H1 (cell line): ENCODE measurements around the gene SLC11A1. TPM values are rescaled to one million over a fixed set of nuclear protein-coding genes. Genes with fewer than 3 reads are reported as not detected.

Experiments
- CTCF ChIA-PET: fragments of 300-600 bp; sonication (Branson Sonifier 250); formaldehyde crosslinking; loops from one replicate; lab custom pipeline; 2021; ENCODE audit not compliant: partially characterized antibody; lab: Charles Lee
- POLR2A ChIA-PET: fragments of 300-600 bp; sonication (Branson Sonifier 250); formaldehyde crosslinking; loops from one replicate; lab custom pipeline; 2021; ENCODE audit warnings: inconsistent platforms; ENCODE audit not compliant: partially characterized antibody; lab: Charles Lee
- DNase-seq, 2 experiments: peaks; one replicate each; pipeline versions ENCODE4 v3.0.0 to v3.0.0-alpha.2; 2010 to 2022; ENCODE audit warnings: low spot score in 2 of 2, low read depth in 1 of 2, mixed read lengths in 1 of 2
- FAIRE-seq: peaks from 2 replicates; lab custom pipeline; 2011; peaks lifted over from hg19 to GRCh38; lab: Jason Lieb, UNC
- H2AFZ ChIP-seq: 2 replicates; pipeline ENCODE4 v1.8.1; 2012; ENCODE audit warnings: low read length, inconsistent platforms
- H2AK5ac ChIP-seq: 2 replicates; pipeline ENCODE4 v1.6.1; 2013; ENCODE audit warnings: low read depth, low read length
- H2BK120ac ChIP-seq: replicated peaks from 2 replicates; pipeline ENCODE3; 2013; ENCODE audit warnings: low read depth, low read length, inconsistent platforms
- H2BK12ac ChIP-seq: 2 replicates; pipeline ENCODE4 v1.6.1; 2013; ENCODE audit warnings: low read depth, low read length
- H2BK15ac ChIP-seq: 2 replicates; pipeline ENCODE4 v1.6.1; 2013; ENCODE audit warnings: low read length
- H2BK20ac ChIP-seq: 2 replicates; pipeline ENCODE4 v1.6.1; 2013; ENCODE audit warnings: low read length
- H2BK5ac ChIP-seq: 2 replicates; pipeline ENCODE4 v1.6.1; 2013; ENCODE audit warnings: low read depth, low read length
- H3K14ac ChIP-seq: 2 replicates; pipeline ENCODE4 v1.6.1; 2013; ENCODE audit warnings: inconsistent platforms; ENCODE audit not compliant: insufficient read length
- H3K18ac ChIP-seq: 2 replicates; pipeline ENCODE4 v1.6.1; 2013; ENCODE audit warnings: low read length; ENCODE audit errors: extremely low read depth
- H3K23ac ChIP-seq: 2 replicates; pipeline ENCODE4 v1.6.1; 2013; ENCODE audit warnings: inconsistent platforms; ENCODE audit not compliant: insufficient read length
- H3K23me2 ChIP-seq: 2 replicates; pipeline ENCODE4 v1.6.1; 2013; ENCODE audit warnings: low read depth, low read length
- H3K27ac ChIP-seq: 2 replicates; pipeline ENCODE4 v1.6.1; 2011; ENCODE audit warnings: low read depth, low read length, inconsistent platforms
- H3K27me3 ChIP-seq, 4 experiments: replicated peaks in 1 of 4; 1 replicate in 1 of 4; 2 replicates in 3 of 4; pipeline versions ENCODE4 v1.6.1 to v1.8.1; 2011 to 2013; ENCODE audit warnings: low read length in 3 of 4, mild to moderate bottlenecking in 3 of 4, inconsistent platforms in 2 of 4, mixed read lengths in 2 of 4, moderate library complexity in 1 of 4; ENCODE audit not compliant: control insufficient read depth in 3 of 4, insufficient read depth in 3 of 4; ENCODE audit errors: extremely low read depth in 1 of 4
- H3K36me3 ChIP-seq, 4 experiments: 2 replicates each; pipeline versions ENCODE4 v1.6.1 to v1.8.1; 2011 to 2013; ENCODE audit warnings: mild to moderate bottlenecking in 4 of 4, low read length in 3 of 4, moderate library complexity in 2 of 4, control low read depth in 1 of 4, inconsistent platforms in 1 of 4; ENCODE audit not compliant: insufficient read depth in 4 of 4, control insufficient read depth in 2 of 4
- H3K4ac ChIP-seq: replicated peaks from 2 replicates; pipeline ENCODE3; 2013; ENCODE audit warnings: low read length, low read depth, mixed read lengths, inconsistent platforms; ENCODE audit not compliant: insufficient read length
- H3K4me1 ChIP-seq, 4 experiments: replicated peaks in 1 of 4; 1 replicate in 1 of 4; 2 replicates in 3 of 4; pipeline versions ENCODE4 v1.6.1 to v1.8.1; 2011 to 2013; ENCODE audit warnings: low read length in 3 of 4, inconsistent platforms in 2 of 4, mixed read lengths in 1 of 4; ENCODE audit not compliant: insufficient read depth in 4 of 4, control insufficient read depth in 3 of 4
- H3K4me2 ChIP-seq, 2 experiments: 2 replicates each; pipeline versions ENCODE4 v1.6.1 to v1.8.1; 2011 to 2013; ENCODE audit warnings: low read depth in 2 of 2, low read length in 2 of 2, control low read depth in 1 of 2, inconsistent platforms in 1 of 2, mild to moderate bottlenecking in 1 of 2; ENCODE audit not compliant: insufficient read depth in 1 of 2
- H3K4me3 ChIP-seq, 4 experiments: fragments of 200-600, 300-600 bp in 1 of 4; sonication (generic), shearing (Covaris generic), sonication (Bioruptor Twin) in 1 of 4; 2 replicates each; pipeline versions ENCODE4 v1.5.1 to v1.8.1; 2011 to 2016; ENCODE audit warnings: low read length in 4 of 4, low read depth in 3 of 4, control low read depth in 2 of 4, inconsistent platforms in 2 of 4, mild to moderate bottlenecking in 2 of 4, mixed read lengths in 1 of 4, moderate library complexity in 1 of 4; ENCODE audit not compliant: insufficient read depth in 2 of 4; ENCODE audit errors: extremely low read depth in 1 of 4
- H3K56ac ChIP-seq: replicated peaks from 2 replicates; pipeline ENCODE3; 2013; ENCODE audit warnings: low read depth, mild to moderate bottlenecking, mixed read lengths, low read length, inconsistent platforms; ENCODE audit not compliant: insufficient read length
- H3K79me1 ChIP-seq: 2 replicates; pipeline ENCODE4 v1.6.1; 2013; ENCODE audit warnings: low read depth, low read length, control low read depth
- H3K79me2 ChIP-seq, 2 experiments: 2 replicates each; pipeline versions ENCODE4 v1.6.1 to v1.8.1; 2012 to 2013; ENCODE audit warnings: low read length in 2 of 2, mild to moderate bottlenecking in 2 of 2, inconsistent platforms in 1 of 2; ENCODE audit not compliant: insufficient read depth in 2 of 2, control insufficient read depth in 1 of 2
- H3K9ac ChIP-seq, 4 experiments: replicated peaks in 1 of 4; 1 replicate in 1 of 4; 2 replicates in 3 of 4; pipeline versions ENCODE4 v1.6.1 to v1.8.1; 2011 to 2013; ENCODE audit warnings: low read depth in 3 of 4, low read length in 3 of 4, control low read depth in 2 of 4, mild to moderate bottlenecking in 2 of 4, moderate library complexity in 2 of 4, inconsistent platforms in 1 of 4; ENCODE audit errors: extremely low read depth in 1 of 4
- H3K9me3 ChIP-seq, 2 experiments: 2 replicates each; pipeline versions ENCODE4 v1.6.1 to v1.8.1; 2012 to 2013; ENCODE audit warnings: mild to moderate bottlenecking in 2 of 2, moderate library complexity in 2 of 2, control low read depth in 1 of 2, inconsistent platforms in 1 of 2, low read depth in 1 of 2, low read length in 1 of 2, mixed read lengths in 1 of 2; ENCODE audit not compliant: insufficient read depth in 2 of 2
- H4K20me1 ChIP-seq, 2 experiments: replicated peaks in 1 of 2; 2 replicates each; pipeline versions ENCODE3 to v1.8.1; 2011 to 2013; ENCODE audit warnings: inconsistent platforms in 2 of 2, low read length in 2 of 2, mild to moderate bottlenecking in 1 of 2; ENCODE audit not compliant: insufficient read depth in 2 of 2, control insufficient read depth in 1 of 2
- H4K5ac ChIP-seq: 2 replicates; pipeline ENCODE4 v1.6.1; 2013; ENCODE audit warnings: low read length, low read depth, mixed read lengths, inconsistent platforms; ENCODE audit not compliant: insufficient read length
- H4K8ac ChIP-seq: 2 replicates; pipeline ENCODE4 v1.8.0; 2013; ENCODE audit warnings: mild to moderate bottlenecking, moderate library complexity, low read length, inconsistent platforms; ENCODE audit not compliant: insufficient read depth; ENCODE audit errors: extremely low read depth
- H4K91ac ChIP-seq: replicated peaks from 2 replicates; pipeline ENCODE3; 2013; ENCODE audit warnings: low read length, mixed read lengths, inconsistent platforms; ENCODE audit not compliant: insufficient read length
- CBX5 ChIP-seq: fragments of 300-800, 300-1000 bp; sonication (generic); IDR thresholded peaks from 2 replicates; pipeline ENCODE4 v1.7.1; 2016; ENCODE audit warnings: antibody characterized with exemption, low read length, low read depth
- CBX8 ChIP-seq: fragments of 300-800, 300-1000 bp; sonication (generic); IDR thresholded peaks from 2 replicates; pipeline ENCODE4 v1.7.1; 2016; ENCODE audit warnings: low read depth, low read length, borderline replicate concordance
- CTBP2 ChIP-seq: IDR thresholded peaks from 2 replicates; pipeline ENCODE4 v1.7.0; 2011; ENCODE audit warnings: borderline replicate concordance, mild to moderate bottlenecking, moderate library complexity, mixed read lengths, low read length; ENCODE audit not compliant: insufficient read depth, insufficient read length
- EP300 ChIP-seq, 2 experiments: IDR thresholded peaks; 1 replicate in 1 of 2; 2 replicates in 1 of 2; pipeline ENCODE4 v1.6.1; 2011 to 2012; ENCODE audit warnings: low read depth in 2 of 2, low read length in 2 of 2, mild to moderate bottlenecking in 2 of 2, borderline replicate concordance in 1 of 2, inconsistent platforms in 1 of 2, moderate library complexity in 1 of 2
- FOSL1 ChIP-seq: IDR thresholded peaks from 2 replicates; pipeline ENCODE4 v1.6.1; 2011; ENCODE audit warnings: mild to moderate bottlenecking, low read depth, low read length, moderate library complexity; ENCODE audit not compliant: insufficient read depth
- POLR2A ChIP-seq, 2 experiments: IDR thresholded peaks; 1 replicate in 1 of 2; 2 replicates in 1 of 2; pipeline ENCODE4 v1.6.1; 2011; ENCODE audit warnings: low read depth in 2 of 2, low read length in 2 of 2, mild to moderate bottlenecking in 2 of 2; ENCODE audit errors: control extremely low read depth in 1 of 2
- POU5F1 ChIP-seq: IDR thresholded peaks from 2 replicates; pipeline ENCODE4 v1.6.1; 2011; ENCODE audit warnings: low read depth, mild to moderate bottlenecking, low read length, moderate library complexity
- SP1 ChIP-seq: IDR thresholded peaks from 2 replicates; pipeline ENCODE4 v1.6.1; 2011; ENCODE audit warnings: low read depth, low read length
- SUZ12 ChIP-seq: fragments of 200-600 bp; sonication (generic); IDR thresholded peaks from 2 replicates; pipeline ENCODE4 v1.6.1; 2012; ENCODE audit warnings: mild to moderate bottlenecking, inconsistent platforms, low read length, moderate library complexity, mixed read lengths
- TBP ChIP-seq: IDR thresholded peaks from 2 replicates; pipeline ENCODE4 v1.6.1; 2011; ENCODE audit warnings: low read depth, low read length, improper control_type of control experiment
- USF2 ChIP-seq: IDR thresholded peaks from 2 replicates; pipeline ENCODE4 v1.6.1; 2011; ENCODE audit warnings: low read length, improper control_type of control experiment
- WGBS, 2 experiments: shearing (Covaris generic) in 1 of 2; methylation state at CpG; one replicate each; pipeline versions ENCODE4 v1.1.6 to v1.1.7; 2013 to 2015; ENCODE audit warnings: low lambda C conversion rate in 2 of 2, mixed read lengths in 2 of 2, inconsistent platforms in 1 of 2, low coverage in 1 of 2, missing lambda C conversion rate in 1 of 2; ENCODE audit not compliant: insufficient replicate concordance in 2 of 2, insufficient coverage in 1 of 2, insufficient read length in 1 of 2; ENCODE audit errors: extremely low coverage in 1 of 2, missing lambda C conversion rate in 1 of 2; 5-methylcytosine and 5-hydroxymethylcytosine counted together
- polyA plus RNA-seq, 7 experiments: library from polyadenylated mRNA; depleted of rRNA in 3 of 7; stranded (reverse) in 5 of 7; unstranded in 2 of 7; fragments of >200 nt in 5 of 7; fragments of 200-250 nt in 2 of 7; gene quantifications; 1 replicate in 5 of 7; 2 replicates in 1 of 7; 4 replicates in 1 of 7; pipeline versions ENCODE4 v1.2.1 to v1.2.3, GENCODE V29; 2011 to 2013; ENCODE audit warnings: missing spikeins in 2 of 7, mixed read lengths in 2 of 7
- total RNA-seq: library from RNA; stranded (reverse); fragmentation: NEBNext Ultra II Directional; extraction: Animal tissue kit (Norgen Biotek cat#: 25700); gene quantifications from 2 replicates; pipeline ENCODE4 v1.2.1, GENCODE V29; 2021

SLC11A1 gene
- total and polyA plus RNA-seq, 2 of the 8 experiments (the other 6 are each of a cell fraction or from before 2014, with no cell fraction given), result 0.20 to 0.43 TPM

GRCh38 chr2:218423584-218423983 is 41.5 kb downstream of the SLC11A1 start:
- no peak overlapping the region for H3K4ac ChIP-seq
- H3K18ac ChIP-seq, result no peak overlapping the region
- H4K91ac ChIP-seq, result no peak overlapping the region
- H3K79me1 ChIP-seq, result no peaks in the 10 kb centered on the region; the same call in 1 of the 2 replicates
- CTCF ChIA-PET, result interaction anchor here (0.9 kb wide), 1 partner anchor 21 kb away, joined by 3 read pairs; no protein-coding TSS in a partner anchor
- peaks cover 0 to 13% (median 2%) of the 10 kb centered on the region in 4 experiments; a peak in 2 of 7 replicates for H3K4me1 ChIP-seq
- H3K27ac ChIP-seq, result no peak overlapping the region
- H2BK5ac ChIP-seq, result no peak overlapping the region
- H3K4me3 ChIP-seq, result no peak overlapping the region
- no peak overlapping the region for H3K14ac ChIP-seq
- TF ChIP-seq SUZ12 (no peak), CBX8 (no peak), CBX5 (no peak), EP300 (IDR thresholded peaks at IDR 0.05; ENCODE audit: borderline replicate concordance in 1 of 2, low read depth in 2 of 2, low read length in 2 of 2) (no peak), SP1 (no peak), CTBP2 (no peak), USF2 (no peak), POU5F1 (no peak), POLR2A (IDR thresholded peaks at IDR 0.05; ENCODE audit: control extremely low read depth in 1 of 2, low read depth in 2 of 2, low read length in 2 of 2) (no peak), TBP (no peak), FOSL1 (no peak)
- H2AK5ac ChIP-seq, result no peak overlapping the region
- no peak overlapping the region for H4K5ac ChIP-seq
- no peak overlapping the region for H2BK120ac ChIP-seq
- DNase-seq (no peak), FAIRE-seq (no peak)
- WGBS, 2 experiments, result 91% methylated on average over 8 of the region's 9 CpGs; no CpG with 5 or more reads in 1 of the 2 experiments
- no peaks in the 10 kb centered on the region for H3K23me2 ChIP-seq
- H3K79me2 ChIP-seq, result no peaks in the 10 kb centered on the region
- H3K23ac ChIP-seq, result no peak overlapping the region
- H3K56ac ChIP-seq, result no peak overlapping the region
- no peak overlapping the region for H2BK12ac ChIP-seq
- H4K8ac ChIP-seq, result no peak overlapping the region
- H3K27me3 ChIP-seq, result no peaks in the 10 kb centered on the region
- H3K36me3 ChIP-seq, result no peaks in the 10 kb centered on the region
- H3K9ac ChIP-seq, result no peak overlapping the region
- no peak overlapping the region for H3K4me2 ChIP-seq
- POLR2A ChIA-PET, result interaction anchor here (1.6 kb wide), 1 partner anchor 17 kb away, joined by 5 read pairs; no protein-coding TSS in a partner anchor
- no peaks in the 10 kb centered on the region for H3K9me3 ChIP-seq
- H4K20me1 ChIP-seq, result no peaks in the 10 kb centered on the region
- H2BK15ac ChIP-seq, result no peak overlapping the region
- H2AFZ ChIP-seq, result no peak overlapping the region
- no peak overlapping the region for H2BK20ac ChIP-seq
